OCI-LY3 (cell line): Measurements from ENCODE around the gene NOTUM.

Source experiments
- H2AFZ ChIP-seq: fragments of 200-600, 300-600 bp; shearing (Covaris generic); 2 replicates; pipeline ENCODE4 v1.6.0; 2014; ENCODE audit warnings: antibody characterized with exemption, low read depth, low read length
- H3K27ac ChIP-seq: fragments of 200-600, 300-600 bp; sonication (generic); 2 replicates; pipeline ENCODE4 v1.5.1; 2014; ENCODE audit warnings: mild to moderate bottlenecking, low read length, moderate library complexity, mixed read lengths
- H3K27me3 ChIP-seq: fragments of 200-600, 300-600 bp; sonication (generic); 2 replicates; pipeline ENCODE4 v1.6.1; 2014; ENCODE audit warnings: low read depth, low read length, mixed read lengths
- H3K36me3 ChIP-seq: fragments of 200-600, 300-600 bp; sonication (generic); replicated peaks from 2 replicates; pipeline ENCODE3; 2014; ENCODE audit warnings: low read depth, low read length, mixed read lengths
- H3K4me1 ChIP-seq: fragments of 300-600, 200-600 bp; sonication (generic); 2 replicates; pipeline ENCODE4 v1.6.1; 2014; ENCODE audit warnings: low read length, mixed read lengths
- H3K4me2 ChIP-seq: fragments of 200-600, 300-600 bp; sonication (generic); 2 replicates; pipeline ENCODE4 v1.6.1; 2014; ENCODE audit warnings: low read length, mixed read lengths
- H3K4me3 ChIP-seq: fragments of 300-600, 200-600 bp; sonication (generic); 2 replicates; pipeline ENCODE4 v1.5.1; 2014; ENCODE audit warnings: antibody characterized with exemption, mild to moderate bottlenecking, low read length, moderate library complexity
- H3K79me2 ChIP-seq: fragments of 300-600, 200-600 bp; shearing (Covaris generic); 2 replicates; pipeline ENCODE4 v1.6.1; 2014; ENCODE audit warnings: mild to moderate bottlenecking, low read length, mixed read lengths
- H3K9ac ChIP-seq: fragments of 300-600, 200-600 bp; shearing (Covaris generic); 2 replicates; pipeline ENCODE4 v1.6.0; 2014; ENCODE audit warnings: mild to moderate bottlenecking, low read length, moderate library complexity
- H3K9me3 ChIP-seq: fragments of 200-600, 300-600 bp; shearing (Covaris generic); 2 replicates; pipeline ENCODE4 v1.6.1; 2014; ENCODE audit warnings: low read length, mixed read lengths; ENCODE audit not compliant: insufficient read depth
- H4K20me1 ChIP-seq: fragments of 200-600, 300-600 bp; sonication (generic); 2 replicates; pipeline ENCODE4 v1.6.1; 2016; ENCODE audit warnings: low read length, mixed read lengths; ENCODE audit not compliant: insufficient read depth
- EZH2phosphoT487 ChIP-seq: fragments of 200-600 bp; shearing (Covaris generic); IDR thresholded peaks from 2 replicates; pipeline ENCODE4 v1.6.1; 2018; ENCODE audit warnings: antibody characterized with exemption, mixed run types, low read depth
- TF ChIP-seq, protein P1 (sequence below): fragments of 200-600, 300-600 bp; sonication (generic); IDR thresholded peaks from 2 replicates; pipeline ENCODE4 v1.5.1; 2014; ENCODE audit warnings: antibody characterized with exemption, low read length, low read depth

Gene NOTUM

DNA sequence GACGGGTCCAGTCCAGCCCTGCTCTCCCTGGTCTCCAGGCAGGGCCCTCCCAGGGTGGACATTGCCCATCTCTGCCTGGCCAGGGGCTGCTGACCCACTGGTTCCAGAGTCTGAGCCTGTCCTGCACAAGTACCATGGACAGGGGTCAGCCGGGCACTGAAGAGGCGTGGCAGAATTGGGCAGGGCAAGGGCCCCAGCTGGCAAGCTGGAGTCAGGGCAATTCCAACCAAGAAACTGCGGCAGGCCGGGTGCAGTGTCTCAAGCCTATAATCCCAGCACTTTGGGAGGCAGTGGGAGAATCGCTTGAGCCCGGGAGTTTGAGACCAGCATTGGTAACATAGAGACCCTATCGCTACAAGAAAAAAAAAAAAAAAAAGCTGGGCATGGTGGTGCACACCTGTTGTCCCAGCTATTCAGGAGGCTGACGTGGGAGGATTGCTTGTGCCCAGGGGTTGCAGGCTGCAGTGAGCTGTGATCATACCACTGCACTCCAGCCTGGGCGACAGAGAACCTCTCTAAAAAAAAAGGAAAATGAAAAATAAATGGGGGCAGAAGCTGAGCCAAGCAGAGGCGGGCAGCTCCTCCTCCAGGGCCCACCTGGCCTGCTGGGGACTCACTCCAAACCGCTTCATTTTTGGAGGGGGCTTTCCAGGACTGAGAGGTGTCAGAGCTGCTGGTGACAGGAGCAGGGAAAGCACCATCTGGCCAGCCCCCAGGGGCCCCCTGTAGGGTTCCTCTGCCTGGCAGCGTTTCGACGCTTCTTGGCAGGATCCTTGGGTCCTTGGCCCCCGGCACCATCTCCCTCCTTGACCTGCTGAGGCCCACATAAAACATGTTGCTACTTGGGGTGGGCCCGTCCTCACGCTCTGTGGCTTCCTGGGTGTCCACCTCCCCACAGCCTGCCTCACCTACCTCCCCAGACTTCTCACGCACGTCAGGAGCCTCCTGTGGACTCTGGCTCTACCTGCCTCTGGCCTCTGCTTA lies 30.6 kb downstream of the NOTUM start:
- H4K20me1 ChIP-seq: peaks cover 7% of the 10 kb centered on the region

DNA sequence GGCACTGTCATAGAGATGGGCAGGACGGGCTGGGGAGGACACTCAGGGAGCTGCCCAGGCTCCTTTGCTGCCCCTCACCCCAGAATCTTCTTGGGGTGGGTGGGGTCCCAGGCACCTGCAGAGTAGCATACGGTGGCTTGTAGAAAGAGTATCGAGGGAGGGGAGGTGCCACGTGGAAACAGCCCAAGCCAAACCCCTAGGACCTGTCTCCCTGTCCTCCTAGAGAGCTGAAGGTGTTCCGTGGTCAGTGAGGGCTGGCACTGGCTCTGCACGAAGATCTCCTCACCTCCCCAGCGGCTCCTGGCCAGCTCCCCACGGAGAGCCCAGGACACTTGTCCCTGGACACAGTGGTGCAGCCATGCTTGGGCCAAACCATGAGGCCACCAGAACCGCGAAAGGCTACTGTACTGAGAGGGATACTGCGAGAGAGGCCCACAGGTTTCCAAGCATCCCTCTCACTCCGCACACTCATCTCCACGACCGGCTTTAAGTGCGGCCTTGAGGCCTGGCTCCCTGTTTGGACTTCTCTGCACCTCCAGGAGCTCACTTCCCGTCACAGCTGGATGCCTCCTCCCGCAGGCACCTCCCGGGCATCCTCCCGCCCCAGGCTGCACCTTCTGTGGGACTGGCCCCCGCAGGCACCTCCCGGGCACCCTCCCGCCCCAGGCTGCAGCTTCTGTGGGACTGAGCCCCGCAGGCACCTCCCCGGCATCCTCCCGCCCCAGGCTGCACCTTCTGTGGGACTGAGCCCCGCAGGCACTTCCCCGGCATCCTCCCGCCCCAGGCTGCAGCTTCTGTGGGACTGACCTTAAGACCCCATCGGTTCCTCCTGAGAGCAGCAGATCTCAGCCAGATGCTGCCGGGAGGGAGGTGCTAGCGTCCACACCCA lies 31.5 kb downstream of the NOTUM start:
- Histone ChIP-seq H3K9me3 (no peaks in the 10 kb centered on the region), H4K20me1 (peaks cover 14% of the 10 kb centered on the region), H3K27me3 (no peaks in the 10 kb centered on the region), H3K9ac (no peak overlapping the region), H3K79me2 (peaks cover 38% of the 10 kb centered on the region), H3K36me3 (no peaks in the 10 kb centered on the region), H3K27ac (no peak overlapping the region), H3K4me1 (peaks cover 13% of the 10 kb centered on the region; the same call in 1 of the 2 replicates), H3K4me2 (peak overlapping the region; percentile 80), H3K4me3 (no peak overlapping the region), H2AFZ (no peak overlapping the region)
- no peak for TF ChIP-seq EZH2phosphoT487
- TF ChIP-seq, protein P1, sequence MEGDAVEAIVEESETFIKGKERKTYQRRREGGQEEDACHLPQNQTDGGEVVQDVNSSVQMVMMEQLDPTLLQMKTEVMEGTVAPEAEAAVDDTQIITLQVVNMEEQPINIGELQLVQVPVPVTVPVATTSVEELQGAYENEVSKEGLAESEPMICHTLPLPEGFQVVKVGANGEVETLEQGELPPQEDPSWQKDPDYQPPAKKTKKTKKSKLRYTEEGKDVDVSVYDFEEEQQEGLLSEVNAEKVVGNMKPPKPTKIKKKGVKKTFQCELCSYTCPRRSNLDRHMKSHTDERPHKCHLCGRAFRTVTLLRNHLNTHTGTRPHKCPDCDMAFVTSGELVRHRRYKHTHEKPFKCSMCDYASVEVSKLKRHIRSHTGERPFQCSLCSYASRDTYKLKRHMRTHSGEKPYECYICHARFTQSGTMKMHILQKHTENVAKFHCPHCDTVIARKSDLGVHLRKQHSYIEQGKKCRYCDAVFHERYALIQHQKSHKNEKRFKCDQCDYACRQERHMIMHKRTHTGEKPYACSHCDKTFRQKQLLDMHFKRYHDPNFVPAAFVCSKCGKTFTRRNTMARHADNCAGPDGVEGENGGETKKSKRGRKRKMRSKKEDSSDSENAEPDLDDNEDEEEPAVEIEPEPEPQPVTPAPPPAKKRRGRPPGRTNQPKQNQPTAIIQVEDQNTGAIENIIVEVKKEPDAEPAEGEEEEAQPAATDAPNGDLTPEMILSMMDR: no peak

More for the DNA sequence above, 30.6 kb downstream of the NOTUM start:
- H2AFZ ChIP-seq: no peak overlapping the region
- no peaks in the 10 kb centered on the region for H3K27me3 ChIP-seq
- peaks cover 13% of the 10 kb centered on the region; the same call in 1 of the 2 replicates for H3K4me1 ChIP-seq
- peaks cover 28% of the 10 kb centered on the region for H3K79me2 ChIP-seq
- no peaks in the 10 kb centered on the region for H3K9me3 ChIP-seq
- no peak overlapping the region for H3K9ac ChIP-seq
- H3K4me3 ChIP-seq: no peak overlapping the region
- no peak overlapping the region for H3K27ac ChIP-seq
- H3K4me2 ChIP-seq: no peak overlapping the region
- H3K36me3 ChIP-seq: no peaks in the 10 kb centered on the region
- TF ChIP-seq, protein P1: no peak
- TF ChIP-seq EZH2phosphoT487: no peak

DNA sequence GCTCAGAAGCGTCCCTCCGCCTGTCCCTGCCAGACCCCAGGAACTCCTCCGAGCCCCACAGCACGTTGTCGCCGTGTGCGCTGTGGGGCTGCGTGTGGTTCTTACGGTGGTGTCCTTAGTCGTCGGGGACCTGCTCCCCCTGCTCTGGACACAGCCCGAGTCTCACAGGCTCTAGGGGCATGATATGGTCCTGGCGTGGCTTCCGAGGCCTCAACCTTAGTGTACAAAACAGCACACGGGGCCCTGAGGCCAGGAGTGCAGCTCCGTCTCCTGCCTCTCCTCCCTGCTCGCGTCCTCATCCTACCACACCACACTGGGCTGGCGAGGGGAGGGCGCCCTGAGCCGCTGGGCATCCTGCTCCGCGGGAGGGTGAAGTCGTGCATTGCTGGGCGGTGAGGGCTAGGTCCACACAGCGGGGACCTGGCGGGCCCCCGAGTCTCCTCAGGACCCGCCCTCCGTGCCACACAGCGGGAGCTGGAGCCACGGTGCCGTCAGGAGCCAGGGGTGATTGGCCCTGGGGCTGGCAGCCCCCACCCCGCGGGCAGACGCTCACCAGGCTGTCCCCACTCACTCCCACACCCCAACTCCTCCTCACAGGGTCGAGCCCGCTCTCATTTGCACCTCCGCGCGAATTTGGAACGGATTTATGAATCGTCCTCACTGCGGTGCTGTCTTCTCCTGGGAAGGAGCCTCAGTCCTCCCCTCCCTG lies 32.3 kb downstream of the NOTUM start:
- H2AFZ ChIP-seq: no peak overlapping the region
- no peaks in the 10 kb centered on the region for H3K9me3 ChIP-seq
- peak overlapping the region; percentile 84 for H3K9ac ChIP-seq
- no peak for TF ChIP-seq EZH2phosphoT487
- TF ChIP-seq, protein P1: no peak
- H3K4me1 ChIP-seq: peaks cover 13% of the 10 kb centered on the region; the same call in 1 of the 2 replicates
- peak overlapping the region; percentile 93 for H3K4me3 ChIP-seq
- H3K27me3 ChIP-seq: no peaks in the 10 kb centered on the region
- peak overlapping the region; percentile 80 for H3K4me2 ChIP-seq
- H4K20me1 ChIP-seq: peaks cover 22% of the 10 kb centered on the region
- no peak overlapping the region for H3K27ac ChIP-seq
- no peaks in the 10 kb centered on the region for H3K36me3 ChIP-seq
- peaks cover 46% of the 10 kb centered on the region for H3K79me2 ChIP-seq
